Measurements from ENCODE around the gene BIN2. TPM values are rescaled to one million over a fixed set of nuclear protein-coding genes. Genes with fewer than 3 reads are reported as not detected.

The BIN2 gene
- total RNA-seq, 2 experiments from 2014 or later, result 0.88 to 14.7 TPM

DNA sequence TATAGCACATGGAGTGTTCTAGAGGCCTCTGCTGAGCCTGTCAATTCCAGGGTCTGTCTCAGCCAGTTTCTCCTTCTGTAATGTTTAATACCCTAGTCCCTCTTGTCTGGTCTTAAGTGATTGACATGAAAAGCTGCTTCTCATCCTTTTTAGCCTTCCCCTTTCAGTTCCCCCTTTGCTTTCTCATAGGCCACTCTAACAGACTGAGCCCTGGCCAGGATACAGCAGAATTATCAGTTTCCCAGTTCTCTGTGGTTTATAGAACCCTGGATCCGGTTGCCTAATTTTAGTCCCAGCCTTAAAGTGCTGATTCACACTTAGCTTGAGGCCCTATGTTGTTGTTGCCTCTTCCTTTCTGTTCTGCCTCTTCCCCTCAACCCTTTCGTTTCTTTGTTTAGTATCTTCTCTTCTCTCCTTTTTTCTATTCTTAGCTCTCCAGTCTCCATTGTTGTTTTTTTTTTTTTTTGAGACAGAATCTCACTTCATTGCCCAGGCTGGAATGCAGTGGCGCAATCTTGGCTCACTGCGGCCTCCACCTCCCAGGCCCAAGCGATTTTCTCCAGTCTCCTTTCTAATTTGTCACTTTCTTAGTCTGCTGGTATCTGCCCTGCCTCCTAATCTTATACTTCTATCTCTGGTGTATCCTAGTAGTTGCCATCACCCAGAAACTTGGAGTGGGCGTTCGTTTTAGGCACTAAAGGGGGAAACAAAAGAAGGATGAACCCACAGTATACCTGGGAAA, 2.9 kb upstream of the BIN2 start:
- TF ChIP-seq EZH2phosphoT487 (IDR thresholded peaks at IDR 0.05; ENCODE audit: borderline replicate concordance, low read depth, low read length) (no peak), CTCF (conservative IDR thresholded peaks at IDR 0.05; ENCODE audit: low read length) (no peak)
- H2AFZ ChIP-seq (ENCODE audit: low read length), result no peak overlapping the region
- H3K9me2 ChIP-seq (ENCODE audit: insufficient read depth, low read length), result no peaks in the 10 kb centered on the region
- peak; percentile 76 for DNase-seq (ENCODE audit: low spot score)
- H3K9me3 ChIP-seq (ENCODE audit: low read length), result no peaks in the 10 kb centered on the region
- peak overlapping the region; percentile 34 for H3K4me3 ChIP-seq (ENCODE audit: low read depth, low read length, poor library complexity, severe bottlenecking)
- CTCF ChIA-PET (ENCODE audit: unreplicated experiment), result interaction anchor here (1.1 kb wide), 1 partner anchor 15 kb away, joined by 5 read pairs; no protein-coding TSS in a partner anchor
- H4K20me1 ChIP-seq (ENCODE audit: insufficient read depth, low read length), result no peaks in the 10 kb centered on the region
- peaks cover 54% of the 10 kb centered on the region for H3K4me1 ChIP-seq (ENCODE audit: insufficient read depth, low read length, poor library complexity, severe bottlenecking)
- POLR2A ChIA-PET, result interaction anchor here (0.5 to 0.7 kb wide), 8 partner anchors 13 to 402 kb away, joined by 3 to 6 read pairs (median 4); a partner anchor contains a TSS
- intact Hi-C loops (cut with micrococcal nuclease; ENCODE audit: unreplicated experiment), result no loop called here
- no TSS peak for BruUV-seq (replicated peaks)
- peak overlapping the region; percentile 66 for H3K4me2 ChIP-seq (ENCODE audit: low read length)
- no peaks in the 10 kb centered on the region for H3K79me2 ChIP-seq (ENCODE audit: insufficient read depth, low read depth, low read length)
- H3K27ac ChIP-seq (ENCODE audit: low read depth, low read length, poor library complexity, severe bottlenecking), result peak overlapping the region; percentile 4
- no peaks in the 10 kb centered on the region for H3K36me3 ChIP-seq (ENCODE audit: insufficient read depth, low read length)

GRCh38 chr12:51324953-51325352, 979 bp upstream of the BIN2 start:
- H4K20me1 ChIP-seq (ENCODE audit: insufficient read depth, low read length), result no peaks in the 10 kb centered on the region
- TF ChIP-seq EZH2phosphoT487 (IDR thresholded peaks at IDR 0.05; ENCODE audit: borderline replicate concordance, low read depth, low read length), result no peak
- no peak for TF ChIP-seq CTCF (conservative IDR thresholded peaks at IDR 0.05; ENCODE audit: low read length)
- ChIA-PET POLR2A (interaction anchor here (0.7 kb wide), 1 partner anchor 19 kb away, joined by 3 read pairs; no protein-coding TSS in a partner anchor), CTCF (ENCODE audit: unreplicated experiment) (no interaction called here)
- H3K79me2 ChIP-seq (ENCODE audit: insufficient read depth, low read depth, low read length), result no peaks in the 10 kb centered on the region
- H3K4me1 ChIP-seq (ENCODE audit: insufficient read depth, low read length, poor library complexity, severe bottlenecking), result peaks cover 73% of the 10 kb centered on the region
- no peak overlapping the region for H2AFZ ChIP-seq (ENCODE audit: low read length)
- no peak overlapping the region for H3K4me3 ChIP-seq (ENCODE audit: low read depth, low read length, poor library complexity, severe bottlenecking)
- intact Hi-C loops (cut with micrococcal nuclease; ENCODE audit: unreplicated experiment), result loop anchor here (1.0 to 5.0 kb wide), 3 partner anchors 44 to 398 kb away; a partner anchor contains a TSS
- DNase-seq (ENCODE audit: low spot score), result no peak
- no peaks in the 10 kb centered on the region for H3K9me3 ChIP-seq (ENCODE audit: low read length)
- no peak overlapping the region for H3K27ac ChIP-seq (ENCODE audit: low read depth, low read length, poor library complexity, severe bottlenecking)
- H3K4me2 ChIP-seq (ENCODE audit: low read length), result no peak overlapping the region
- no peaks in the 10 kb centered on the region for H3K9me2 ChIP-seq (ENCODE audit: insufficient read depth, low read length)
- H3K36me3 ChIP-seq (ENCODE audit: insufficient read depth, low read length), result no peaks in the 10 kb centered on the region
- BruUV-seq (replicated peaks), result no TSS peak
